Testis (tissue), 2 donors: ENCODE data around the gene ENTREP1.
"Not testable (repeated sequence)": the region's sequence is repeated elsewhere in the genome, so short reads cannot be mapped to it uniquely, and the experiment has no call there.

ENCODE experiments used
- POLR2A ChIP-seq: fragments of 450-650 bp; IDR thresholded peaks from one replicate; pipeline ENCODE4 v1.6.1; 2017; ENCODE audit warnings: antibody characterized with exemption, mild to moderate bottlenecking, moderate library complexity
- TF ChIP-seq, protein P1 (sequence below), 3 experiments: fragments of 450-650 bp in 2 of 3; fragments of 200-600 bp in 1 of 3; sonication (generic) in 1 of 3; IDR thresholded peaks; one replicate each; pipeline ENCODE4 v1.5.1; 2016 to 2019; ENCODE audit warnings: antibody characterized with exemption in 3 of 3, mild to moderate bottlenecking in 2 of 3, moderate library complexity in 1 of 3

DNA sequence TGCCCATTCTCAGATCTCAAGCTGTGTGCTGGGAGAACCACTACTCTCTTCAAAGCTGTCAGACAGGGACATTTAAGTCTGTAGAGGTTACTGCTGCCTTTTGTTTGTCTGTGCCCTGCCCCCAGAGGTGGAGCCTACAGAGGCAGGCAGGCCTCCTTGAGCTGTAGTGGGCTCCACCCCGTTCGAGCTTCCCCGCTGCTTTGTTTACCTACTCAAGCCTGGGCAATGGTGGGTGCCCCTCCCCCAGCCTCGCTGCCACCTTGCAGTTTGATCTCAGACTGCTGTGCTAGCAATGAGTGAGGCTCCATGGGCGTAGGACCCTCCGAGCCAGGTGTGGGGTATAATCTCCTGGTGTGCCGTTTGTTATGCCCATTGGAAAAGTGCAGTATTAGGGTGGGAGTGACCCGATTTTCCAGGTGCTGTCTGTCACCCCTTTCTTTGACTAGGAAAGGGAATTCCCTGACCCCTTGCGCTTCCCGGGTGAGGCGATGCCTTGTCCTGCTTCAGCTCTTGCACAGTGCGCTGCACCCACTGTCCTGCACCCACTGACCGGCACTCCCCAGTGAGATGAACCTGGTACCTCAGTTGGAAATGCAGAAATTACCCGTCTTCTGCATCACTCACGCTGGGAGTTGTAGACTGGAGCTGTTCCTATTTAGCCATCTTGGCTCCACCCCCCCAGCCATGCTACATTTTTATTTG lies 115.4 kb downstream of the ENTREP1 start:
- TF ChIP-seq, protein P1, sequence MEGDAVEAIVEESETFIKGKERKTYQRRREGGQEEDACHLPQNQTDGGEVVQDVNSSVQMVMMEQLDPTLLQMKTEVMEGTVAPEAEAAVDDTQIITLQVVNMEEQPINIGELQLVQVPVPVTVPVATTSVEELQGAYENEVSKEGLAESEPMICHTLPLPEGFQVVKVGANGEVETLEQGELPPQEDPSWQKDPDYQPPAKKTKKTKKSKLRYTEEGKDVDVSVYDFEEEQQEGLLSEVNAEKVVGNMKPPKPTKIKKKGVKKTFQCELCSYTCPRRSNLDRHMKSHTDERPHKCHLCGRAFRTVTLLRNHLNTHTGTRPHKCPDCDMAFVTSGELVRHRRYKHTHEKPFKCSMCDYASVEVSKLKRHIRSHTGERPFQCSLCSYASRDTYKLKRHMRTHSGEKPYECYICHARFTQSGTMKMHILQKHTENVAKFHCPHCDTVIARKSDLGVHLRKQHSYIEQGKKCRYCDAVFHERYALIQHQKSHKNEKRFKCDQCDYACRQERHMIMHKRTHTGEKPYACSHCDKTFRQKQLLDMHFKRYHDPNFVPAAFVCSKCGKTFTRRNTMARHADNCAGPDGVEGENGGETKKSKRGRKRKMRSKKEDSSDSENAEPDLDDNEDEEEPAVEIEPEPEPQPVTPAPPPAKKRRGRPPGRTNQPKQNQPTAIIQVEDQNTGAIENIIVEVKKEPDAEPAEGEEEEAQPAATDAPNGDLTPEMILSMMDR (IDR thresholded peaks at IDR 0.05): not testable (repeated sequence)
- TF ChIP-seq POLR2A: not testable (repeated sequence)
